Psoas muscle (tissue), 8 donors: ENCODE results near the gene SLC39A10. TPM values are rescaled to one million over a fixed set of nuclear protein-coding genes. Genes with fewer than 3 reads are reported as not detected.
"Not testable (repeated sequence)": the region's sequence is repeated elsewhere in the genome, so short reads cannot be mapped to it uniquely, and the experiment has no call there.

Experiments
- ATAC-seq, 4 donors: fragments of 200-7000 bp; cut with Tn5 transposase; one replicate each; pipeline ENCODE4 v1.9.1; 2020; ENCODE audit warnings: moderate library complexity in 3 of 4, mild to moderate bottlenecking in 2 of 4
- DNase-seq, 2 donors: peaks; one replicate each; pipeline ENCODE4 v3.0.0-alpha.2; 2020
- H3K27ac ChIP-seq: fragments of 200-600 bp; one replicate; pipeline ENCODE4 v1.8.0; 2022
- H3K27me3 ChIP-seq, 3 donors: fragments of 200-600 bp in 1 of 3; one replicate each; pipeline versions ENCODE4 v1.6.1 to v1.8.0; 2013 to 2022; ENCODE audit warnings: low read length in 2 of 3, mild to moderate bottlenecking in 2 of 3, moderate library complexity in 1 of 3; ENCODE audit not compliant: insufficient read depth in 3 of 3
- H3K36me3 ChIP-seq, 2 donors: fragments of 200-600 bp in 1 of 2; one replicate each; pipeline versions ENCODE4 v1.6.1 to v1.8.0; 2013 to 2022; ENCODE audit warnings: low read depth in 1 of 2, mild to moderate bottlenecking in 1 of 2, moderate library complexity in 1 of 2; ENCODE audit not compliant: insufficient read depth in 1 of 2
- H3K4me1 ChIP-seq: fragments of 200-600 bp; one replicate; pipeline ENCODE4 v1.8.0; 2022
- H3K4me3 ChIP-seq: fragments of 200-600 bp; one replicate; pipeline ENCODE4 v1.8.0; 2022; ENCODE audit warnings: mild to moderate bottlenecking
- H3K9me3 ChIP-seq: fragments of 200-600 bp; one replicate; pipeline ENCODE4 v1.8.0; 2022
- WGBS, 3 donors: extraction: QIAGEN DNeasy Blood & Tissue Kit; methylation state at CpG; one replicate each; pipeline versions ENCODE4 v1.1.6 to v1.1.7; 2013; 5-methylcytosine and 5-hydroxymethylcytosine counted together
- intact Hi-C, 2 donors: fragments of 100-400 bp; cut with DNase I; formaldehyde crosslinking; loops; one replicate each; pipeline versions ENCODE4 v1.11.0 to v1.14.2; 2022
- polyA plus RNA-seq, 3 donors: library from polyadenylated mRNA; stranded (reverse); fragments of 200-250 nt; gene quantifications; one replicate each; pipeline ENCODE4 v1.2.3, GENCODE V29; 2013
- total RNA-seq, 4 donors: library from RNA; stranded (reverse); fragmentation: NEBNext Ultra II Directional in 2 of 4; extraction: Animal tissue kit (Norgen Biotek cat#: 25700) in 2 of 4; gene quantifications; one replicate each; pipeline versions ENCODE4 v1.2.1 to v1.2.4, GENCODE V29; 2021 to 2023
- TF ChIP-seq, protein P1 (sequence below): fragments of 200-600 bp; IDR thresholded peaks from one replicate; pipeline ENCODE4 v1.8.0; 2022; ENCODE audit warnings: antibody characterized with exemption
- donor health status: healthy with polysubstance abuse.
- donor health status: DM: no; HTN: no; CAD: no; lungs with moderate emphysema.
- donor health status: Bipolar disorder and iron deficiency.
- donor health status: healthy.
- donor health status: DM: yes; HTN: yes; CAD: no.
- donor health status: DM: no; HTN: no; CAD: no.
- donor health status: DM: no; HTN: no; CAD: no.
- donor health status: DM: yes; HTN: yes; CAD: no.

The SLC39A10 gene
- total and polyA plus RNA-seq, 7 donors = 0.98 to 7.7 (median 3.8) TPM

GRCh38 chr2:195686564-195686963 lies 29.5 kb downstream of the SLC39A10 start:
- H3K9me3 ChIP-seq = no peaks in the 10 kb centered on the region
- no peaks in the 10 kb centered on the region for H3K36me3 ChIP-seq
- H3K27ac ChIP-seq = no peak overlapping the region
- TF ChIP-seq, protein P1, sequence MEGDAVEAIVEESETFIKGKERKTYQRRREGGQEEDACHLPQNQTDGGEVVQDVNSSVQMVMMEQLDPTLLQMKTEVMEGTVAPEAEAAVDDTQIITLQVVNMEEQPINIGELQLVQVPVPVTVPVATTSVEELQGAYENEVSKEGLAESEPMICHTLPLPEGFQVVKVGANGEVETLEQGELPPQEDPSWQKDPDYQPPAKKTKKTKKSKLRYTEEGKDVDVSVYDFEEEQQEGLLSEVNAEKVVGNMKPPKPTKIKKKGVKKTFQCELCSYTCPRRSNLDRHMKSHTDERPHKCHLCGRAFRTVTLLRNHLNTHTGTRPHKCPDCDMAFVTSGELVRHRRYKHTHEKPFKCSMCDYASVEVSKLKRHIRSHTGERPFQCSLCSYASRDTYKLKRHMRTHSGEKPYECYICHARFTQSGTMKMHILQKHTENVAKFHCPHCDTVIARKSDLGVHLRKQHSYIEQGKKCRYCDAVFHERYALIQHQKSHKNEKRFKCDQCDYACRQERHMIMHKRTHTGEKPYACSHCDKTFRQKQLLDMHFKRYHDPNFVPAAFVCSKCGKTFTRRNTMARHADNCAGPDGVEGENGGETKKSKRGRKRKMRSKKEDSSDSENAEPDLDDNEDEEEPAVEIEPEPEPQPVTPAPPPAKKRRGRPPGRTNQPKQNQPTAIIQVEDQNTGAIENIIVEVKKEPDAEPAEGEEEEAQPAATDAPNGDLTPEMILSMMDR = no peak
- DNase-seq = no peak
- intact Hi-C loops = no loop called here
- no peaks in the 10 kb centered on the region for H3K4me1 ChIP-seq
- H3K27me3 ChIP-seq = no peaks in the 10 kb centered on the region
- ATAC-seq = no peak
- H3K4me3 ChIP-seq = no peak overlapping the region

DNA sequence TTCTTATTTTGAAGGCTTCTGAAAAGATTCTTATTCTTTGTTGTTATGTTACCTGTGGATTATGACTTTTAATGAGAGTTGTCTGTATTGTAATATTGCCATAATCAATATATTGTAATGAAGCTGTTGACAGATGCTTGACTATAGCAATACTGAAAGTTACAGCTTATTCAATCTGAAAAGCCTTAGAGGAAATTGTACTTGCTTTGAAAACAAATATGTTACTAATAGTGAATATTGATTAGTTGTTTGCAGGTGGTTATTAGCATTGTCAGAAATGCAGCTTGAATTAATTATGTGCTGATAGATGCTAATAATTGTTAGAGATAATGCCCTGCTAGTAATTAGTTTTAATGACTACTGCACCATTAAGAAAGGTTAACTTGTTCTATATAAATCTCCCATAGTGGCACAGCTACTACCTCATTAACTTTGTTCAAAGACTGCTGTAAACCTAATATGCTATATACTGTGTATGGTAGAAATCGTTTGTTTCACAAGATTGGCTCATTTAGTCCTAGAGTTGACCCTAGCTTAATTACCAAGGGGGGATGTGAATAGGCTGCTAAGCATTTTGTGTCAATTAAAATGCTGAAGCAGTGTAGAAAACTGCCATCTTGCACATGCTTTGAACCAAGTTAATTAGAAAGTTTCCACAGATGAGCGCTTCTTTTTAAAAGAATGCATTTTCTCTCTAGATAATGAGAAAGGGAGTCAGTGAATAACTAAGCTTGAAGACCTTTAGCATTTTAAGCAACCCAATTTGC lies 30.5 kb downstream of the SLC39A10 start:
- Histone ChIP-seq H3K4me3 (no peak overlapping the region), H3K4me1 (no peaks in the 10 kb centered on the region), H3K9me3 (peaks cover 3% of the 10 kb centered on the region), H3K27me3 (no peaks in the 10 kb centered on the region), H3K36me3 (no peaks in the 10 kb centered on the region), H3K27ac (no peak overlapping the region)
- intact Hi-C loops = no loop called here
- DNase-seq = no peak
- TF ChIP-seq, protein P1 = no peak
- ATAC-seq = no peak
- 59 to 73% (median 66%) methylated on average over 2 of the region's 2 CpGs for WGBS, 3 donors

DNA sequence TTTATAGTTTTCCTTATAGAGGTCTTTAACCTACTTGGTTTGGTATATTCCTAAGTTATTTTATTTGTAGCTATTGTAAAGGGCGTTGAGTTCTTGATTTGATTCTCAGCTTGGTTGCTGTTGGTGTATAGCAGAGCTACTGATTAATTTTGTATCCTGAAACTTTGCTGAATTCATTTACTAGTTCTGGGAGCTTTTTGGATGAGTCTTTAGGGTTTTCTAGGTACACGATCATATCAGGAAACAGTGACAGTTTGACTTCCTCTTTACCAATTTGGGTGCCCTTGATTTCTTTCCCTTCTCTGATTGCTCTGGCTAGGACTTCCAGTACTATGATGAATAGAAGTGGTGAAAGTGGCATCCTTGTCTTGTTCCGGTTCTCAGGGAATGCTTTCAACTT lies 35.5 kb downstream of the SLC39A10 start:
- H3K4me1 ChIP-seq, DNase-seq, H3K36me3 ChIP-seq, H3K27me3 ChIP-seq, H3K4me3 ChIP-seq, H3K9me3 ChIP-seq, ATAC-seq, intact Hi-C loops, H3K27ac ChIP-seq: not testable (repeated sequence)
- 75 to 81% (median 79%) methylated on average over 3 of the region's 3 CpGs for WGBS, 3 donors

- intact Hi-C loops = no loop called here
- Histone ChIP-seq H3K27me3 (no peaks in the 10 kb centered on the region), H3K27ac (no peak overlapping the region), H3K9me3 (peaks cover 3% of the 10 kb centered on the region), H3K4me3 (no peak overlapping the region), H3K4me1 (no peaks in the 10 kb centered on the region), H3K36me3 (no peaks in the 10 kb centered on the region)
- WGBS, 3 donors = 96 to 99% (median 98%) methylated on average over 7 of the region's 7 CpGs
- no peak for ATAC-seq
- TF ChIP-seq, protein P1 = no peak
- no peak for DNase-seq
Measured at GRCh38 chr2:195694553-195694952, 37.5 kb downstream of the SLC39A10 start.

DNA sequence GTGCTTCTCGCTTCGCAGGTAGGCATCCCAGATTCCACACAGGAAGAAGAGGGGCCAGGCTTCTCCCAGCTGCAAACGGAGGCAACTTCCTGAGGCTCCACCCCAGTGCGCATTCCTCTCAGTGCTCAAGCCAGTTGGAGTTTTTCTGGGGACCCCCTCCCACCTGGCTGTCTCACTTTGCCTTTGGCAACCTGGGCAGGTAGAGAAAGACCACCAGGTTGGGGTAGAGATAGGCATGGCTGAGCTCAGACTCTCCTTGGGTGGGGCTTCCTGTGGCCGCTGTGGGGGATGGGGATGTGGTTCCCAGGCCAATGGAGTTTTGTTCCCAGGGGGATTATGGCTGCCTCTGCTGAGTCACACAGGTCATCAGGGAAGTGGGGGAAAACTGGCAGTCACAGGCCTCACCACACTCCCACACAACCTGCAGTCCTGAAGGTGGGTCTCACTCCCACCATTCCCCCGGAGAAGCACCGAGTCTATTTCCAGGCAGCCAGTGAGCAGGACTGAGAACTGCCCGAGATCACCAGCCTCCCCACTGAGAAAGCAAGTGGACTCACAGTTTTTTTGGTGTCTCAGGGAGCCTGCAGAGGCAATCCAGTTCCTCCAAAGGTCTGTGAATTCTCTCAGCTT lies 38.1 kb downstream of the SLC39A10 start:
- H3K27me3 ChIP-seq = no peaks in the 10 kb centered on the region
- DNase-seq (no peak), ATAC-seq (no peak)
- no peaks in the 10 kb centered on the region for H3K4me1 ChIP-seq
- H3K36me3 ChIP-seq = no peaks in the 10 kb centered on the region
- H3K4me3 ChIP-seq = no peak overlapping the region
- 83 to 93% (median 89%) methylated on average over 8 of the region's 8 CpGs for WGBS, 3 donors
- intact Hi-C loops = no loop called here
- H3K9me3 ChIP-seq = peaks cover 3% of the 10 kb centered on the region
- TF ChIP-seq, protein P1 = no peak
- no peak overlapping the region for H3K27ac ChIP-seq
